PFSK-1 (cell line): ENCODE results near the gene RERE.

Experiments
- FOXP2 ChIP-seq: optimal IDR thresholded peaks from 2 replicates; pipeline ENCODE3; 2011; ENCODE audit warnings: borderline replicate concordance, control low read depth, inconsistent platforms; ENCODE audit not compliant: insufficient read depth; ENCODE audit errors: extremely low read length, extremely low read depth
- POLR2AphosphoS5 ChIP-seq: IDR thresholded peaks from 2 replicates; pipeline ENCODE4 v1.6.1; 2012; ENCODE audit warnings: low read depth, mild to moderate bottlenecking, control low read depth, low read length, moderate library complexity
- SIN3A ChIP-seq: IDR thresholded peaks from 2 replicates; pipeline ENCODE4 v1.6.1; 2012; ENCODE audit warnings: mild to moderate bottlenecking, low read length, moderate library complexity, borderline replicate concordance; ENCODE audit not compliant: insufficient read depth
- TAF1 ChIP-seq: IDR thresholded peaks from 2 replicates; pipeline ENCODE4 v1.6.1; 2012; ENCODE audit warnings: low read length, control low read depth, borderline replicate concordance; ENCODE audit not compliant: insufficient read depth
- TF ChIP-seq, protein P1 (sequence below), 2 experiments: IDR thresholded peaks; 2 replicates each; pipeline versions ENCODE4 v1.6.1 to v1.8.0; 2011 to 2012; ENCODE audit warnings: low read depth in 2 of 2, low read length in 2 of 2, control low read depth in 1 of 2, inconsistent platforms in 1 of 2, mild to moderate bottlenecking in 1 of 2, moderate library complexity in 1 of 2; ENCODE audit not compliant: insufficient read depth in 1 of 2

The RERE gene

DNA sequence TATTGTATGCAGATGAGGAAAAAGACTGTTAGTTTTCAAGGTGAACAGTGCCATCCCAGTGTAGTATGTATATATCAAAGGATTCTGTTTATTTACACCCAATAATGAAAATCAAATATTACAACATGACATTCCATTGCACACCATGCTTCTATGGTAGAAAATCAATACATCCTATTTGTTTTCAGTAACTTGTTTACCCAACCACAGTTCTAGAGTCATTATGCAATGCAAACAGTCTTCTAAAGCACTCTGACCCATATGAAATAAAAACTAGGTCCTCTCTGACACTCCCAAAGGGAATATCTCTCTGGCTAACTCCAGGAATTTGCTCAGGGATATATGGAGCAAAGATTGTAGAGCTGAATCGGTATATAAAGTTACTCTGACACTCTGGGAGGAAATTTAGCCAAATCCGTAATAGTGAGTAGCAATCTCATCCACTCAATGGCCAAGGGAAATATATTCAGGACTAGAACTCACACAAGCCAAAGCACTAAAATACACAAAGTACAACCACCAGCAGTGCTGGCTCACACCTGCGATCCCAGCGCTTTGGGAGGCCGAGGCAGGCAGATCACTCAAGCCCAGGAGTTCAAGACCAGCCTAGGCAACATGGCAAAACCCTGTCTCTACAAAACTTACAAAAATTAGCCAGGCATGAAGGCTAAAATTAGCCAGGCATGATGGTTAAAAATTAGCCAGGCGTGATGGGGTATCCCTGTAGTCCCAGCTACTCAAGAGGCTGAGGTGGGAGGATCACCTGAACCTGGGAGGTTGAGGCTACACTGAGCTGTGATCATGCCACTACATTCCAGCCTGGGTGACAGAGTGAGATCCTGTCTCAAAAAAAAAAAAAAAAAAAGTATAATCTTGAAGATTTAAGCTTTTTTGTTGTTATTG, 75.2 kb downstream of the RERE start:
- TF ChIP-seq FOXP2 = no peak
- TF ChIP-seq POLR2AphosphoS5 = no peak
- TF ChIP-seq, protein P1, sequence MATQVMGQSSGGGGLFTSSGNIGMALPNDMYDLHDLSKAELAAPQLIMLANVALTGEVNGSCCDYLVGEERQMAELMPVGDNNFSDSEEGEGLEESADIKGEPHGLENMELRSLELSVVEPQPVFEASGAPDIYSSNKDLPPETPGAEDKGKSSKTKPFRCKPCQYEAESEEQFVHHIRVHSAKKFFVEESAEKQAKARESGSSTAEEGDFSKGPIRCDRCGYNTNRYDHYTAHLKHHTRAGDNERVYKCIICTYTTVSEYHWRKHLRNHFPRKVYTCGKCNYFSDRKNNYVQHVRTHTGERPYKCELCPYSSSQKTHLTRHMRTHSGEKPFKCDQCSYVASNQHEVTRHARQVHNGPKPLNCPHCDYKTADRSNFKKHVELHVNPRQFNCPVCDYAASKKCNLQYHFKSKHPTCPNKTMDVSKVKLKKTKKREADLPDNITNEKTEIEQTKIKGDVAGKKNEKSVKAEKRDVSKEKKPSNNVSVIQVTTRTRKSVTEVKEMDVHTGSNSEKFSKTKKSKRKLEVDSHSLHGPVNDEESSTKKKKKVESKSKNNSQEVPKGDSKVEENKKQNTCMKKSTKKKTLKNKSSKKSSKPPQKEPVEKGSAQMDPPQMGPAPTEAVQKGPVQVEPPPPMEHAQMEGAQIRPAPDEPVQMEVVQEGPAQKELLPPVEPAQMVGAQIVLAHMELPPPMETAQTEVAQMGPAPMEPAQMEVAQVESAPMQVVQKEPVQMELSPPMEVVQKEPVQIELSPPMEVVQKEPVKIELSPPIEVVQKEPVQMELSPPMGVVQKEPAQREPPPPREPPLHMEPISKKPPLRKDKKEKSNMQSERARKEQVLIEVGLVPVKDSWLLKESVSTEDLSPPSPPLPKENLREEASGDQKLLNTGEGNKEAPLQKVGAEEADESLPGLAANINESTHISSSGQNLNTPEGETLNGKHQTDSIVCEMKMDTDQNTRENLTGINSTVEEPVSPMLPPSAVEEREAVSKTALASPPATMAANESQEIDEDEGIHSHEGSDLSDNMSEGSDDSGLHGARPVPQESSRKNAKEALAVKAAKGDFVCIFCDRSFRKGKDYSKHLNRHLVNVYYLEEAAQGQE (IDR thresholded peaks at IDR 0.05; ENCODE audit: insufficient read depth in 1 of 2, low read depth in 2 of 2, low read length in 2 of 2) = no peak
- TF ChIP-seq TAF1 = no peak
- TF ChIP-seq SIN3A = no peak

DNA sequence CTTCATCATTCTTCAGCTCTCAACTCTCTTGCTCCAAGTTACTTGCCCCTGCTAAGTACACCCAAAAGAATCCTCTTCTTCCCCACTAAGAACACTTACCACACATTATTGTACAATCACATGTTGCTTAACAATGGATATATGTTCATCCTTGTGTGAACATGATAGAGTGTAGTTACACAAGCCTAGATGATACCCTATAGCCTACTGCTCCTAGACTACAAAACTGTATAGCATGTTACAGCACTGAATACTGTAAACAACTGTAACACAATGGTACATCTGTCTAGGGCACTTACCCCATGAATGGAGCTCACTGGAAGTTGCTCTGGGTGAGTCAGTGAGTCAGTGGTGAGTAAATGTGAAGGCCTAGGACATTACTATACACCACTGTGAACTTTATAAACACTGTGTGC, 77.4 kb downstream of the RERE start:
- no peak for TF ChIP-seq FOXP2

DNA sequence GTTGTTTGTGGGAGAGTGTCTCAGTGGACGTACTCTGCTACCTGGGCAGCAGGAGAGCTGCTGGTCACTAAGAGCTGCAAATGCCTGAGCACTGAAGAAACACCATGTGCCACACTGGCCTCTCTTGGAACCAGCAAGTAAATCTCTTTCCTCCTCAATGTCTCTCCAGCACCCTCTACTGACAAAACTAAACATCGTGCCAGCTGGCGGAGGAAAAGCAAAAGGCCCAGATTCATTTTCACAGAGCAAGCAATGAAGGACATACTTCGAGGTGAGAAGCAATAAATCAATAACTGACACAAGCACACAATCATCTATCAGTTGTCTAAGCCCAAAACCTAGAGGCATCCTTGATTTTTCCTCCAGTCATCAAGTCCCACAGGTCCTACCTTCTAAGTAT, 78.1 kb downstream of the RERE start:
- TF ChIP-seq, protein P1 (IDR thresholded peaks at IDR 0.05; ENCODE audit: insufficient read depth in 1 of 2, low read depth in 2 of 2, low read length in 2 of 2) = no peak
- TF ChIP-seq POLR2AphosphoS5 (no peak), FOXP2 (no peak), SIN3A (no peak), TAF1 (no peak)

DNA sequence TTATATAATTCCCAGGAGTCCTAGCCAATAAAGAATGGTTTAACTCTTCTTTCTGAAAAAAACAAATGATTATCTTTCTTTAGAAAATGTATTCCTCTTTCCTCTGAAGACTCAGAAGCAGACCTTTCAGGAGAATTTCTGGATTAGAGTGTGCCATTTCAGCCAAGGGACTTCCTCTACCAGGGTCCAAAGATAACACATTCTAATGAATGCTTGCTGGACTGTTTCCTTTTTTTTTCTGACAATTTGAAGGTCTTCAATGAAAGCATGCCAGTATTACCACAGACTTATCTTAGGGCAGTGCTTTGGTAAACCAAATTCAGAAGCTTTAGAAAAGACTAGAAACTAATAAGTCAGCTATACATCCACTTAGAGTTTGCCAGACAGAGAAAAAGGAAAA, 80.5 kb downstream of the RERE start:
- TF ChIP-seq POLR2AphosphoS5 (no peak), TAF1 (no peak), FOXP2 (no peak), SIN3A (no peak)
- TF ChIP-seq, protein P1 (IDR thresholded peaks at IDR 0.05; ENCODE audit: insufficient read depth in 1 of 2, low read depth in 2 of 2, low read length in 2 of 2) = no peak

DNA sequence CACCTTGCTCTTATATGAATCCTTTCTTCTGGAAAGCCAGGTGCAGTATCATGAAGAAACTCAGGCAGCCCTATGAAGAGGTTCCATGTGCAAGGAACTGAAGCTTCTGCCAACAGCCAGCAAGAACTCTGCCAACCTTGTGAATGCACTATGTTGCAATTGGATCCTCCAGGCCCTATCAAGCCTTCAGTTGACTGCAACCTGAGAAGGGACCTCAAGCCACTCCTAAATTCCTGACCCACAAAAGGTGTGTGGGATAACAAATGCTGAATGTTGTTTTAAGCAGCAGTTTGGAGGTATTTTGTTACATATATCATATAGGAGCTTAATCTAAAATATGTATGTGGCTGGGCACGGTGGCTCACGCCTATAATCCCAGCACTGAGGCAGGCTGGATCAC, 84.0 kb downstream of the RERE start:
- TF ChIP-seq FOXP2 = no peak
- TF ChIP-seq SIN3A = no peak
- no peak for TF ChIP-seq POLR2AphosphoS5
- TF ChIP-seq TAF1 = no peak
- TF ChIP-seq, protein P1 (IDR thresholded peaks at IDR 0.05; ENCODE audit: insufficient read depth in 1 of 2, low read depth in 2 of 2, low read length in 2 of 2) = no peak
